Thyroid gland (tissue), 4 donors: Measurements from ENCODE around the gene PRELID3B. TPM values are rescaled to one million over a fixed set of nuclear protein-coding genes. Genes with fewer than 3 reads are reported as not detected.
A peak's percentile ranks its signal among the peaks of the same experiment; 100 is the strongest.

Experiments
- DNase-seq, 2 donors: peaks; one replicate each; pipeline ENCODE4 v3.0.0-alpha.2; 2019
- H3K27ac ChIP-seq, 3 donors: fragments of 200-600 bp; sonication (generic); 1 replicate in 2 of 3; 2 replicates in 1 of 3; pipeline ENCODE4 v1.5.1; 2016 to 2019; ENCODE audit warnings: mild to moderate bottlenecking in 1 of 3, moderate library complexity in 1 of 3
- H3K27me3 ChIP-seq: fragments of 200-600 bp; sonication (generic); one replicate; pipeline ENCODE4 v1.5.1; 2019
- H3K36me3 ChIP-seq, 2 donors: fragments of 200-600 bp; sonication (generic); one replicate each; pipeline ENCODE4 v1.5.1; 2016 to 2019
- H3K4me1 ChIP-seq, 2 donors: fragments of 200-600 bp; sonication (generic); one replicate each; pipeline ENCODE4 v1.5.1; 2017 to 2019
- H3K4me3 ChIP-seq, 3 donors: fragments of 200-600 bp; sonication (generic); replicated peaks in 1 of 3; 1 replicate in 2 of 3; 2 replicates in 1 of 3; pipeline ENCODE4 v1.5.1; 2016; ENCODE audit warnings: mild to moderate bottlenecking in 1 of 3
- H3K9me3 ChIP-seq: fragments of 200-600 bp; sonication (generic); one replicate; pipeline ENCODE4 v1.5.1; 2017
- CTCF ChIP-seq, 6 experiments: fragments of 200-600 bp in 3 of 6; fragments of 450-650 bp in 3 of 6; sonication (generic) in 3 of 6; IDR thresholded peaks; one replicate each; pipeline ENCODE4 v1.5.1; 2016 to 2019; ENCODE audit warnings: antibody characterized with exemption in 6 of 6, mild to moderate bottlenecking in 2 of 6, inconsistent platforms in 1 of 6, moderate library complexity in 1 of 6
- POLR2A ChIP-seq, 2 donors: fragments of 450-650 bp; IDR thresholded peaks; one replicate each; pipeline ENCODE4 v1.6.1; 2017; ENCODE audit warnings: antibody characterized with exemption in 2 of 2, mild to moderate bottlenecking in 2 of 2, moderate library complexity in 1 of 2
- WGBS, 2 donors: methylation state at CpG; one replicate each; pipeline ENCODE4 v1.1.5; 2017; 5-methylcytosine and 5-hydroxymethylcytosine counted together
- intact Hi-C: fragments of 100-400 bp; cut with DNase I; formaldehyde crosslinking; loops from one replicate; pipeline ENCODE4 v1.15.1; 2023
- total RNA-seq, 4 donors: library from RNA; depleted of rRNA; stranded (reverse); fragments of >200 nt; gene quantifications; one replicate each; pipeline ENCODE4 v1.2.3, GENCODE V29; 2016

Gene PRELID3B
- total RNA-seq, 4 donors from 2014 or later: 74.4 to 112 (median 85.6) TPM

- no peak for DNase-seq
- WGBS, 2 donors: 79 to 82% methylated on average over 9 of the region's 9 CpGs
- Histone ChIP-seq H3K27ac (peak overlapping the region; percentile 61 to 87 (median 71)), H3K4me1 (peaks cover 62 to 68% of the 10 kb centered on the region in 2 donors), H3K4me3 (no peak overlapping the region), H3K9me3 (no peaks in the 10 kb centered on the region), H3K27me3 (no peaks in the 10 kb centered on the region), H3K36me3 (peaks cover 31 to 36% of the 10 kb centered on the region in 2 donors)
- intact Hi-C loops: loop anchor here (10.0 kb wide), 1 partner anchor 48 kb away; the partner anchor contains the start of gene ATP5F1E
- TF ChIP-seq POLR2A (IDR thresholded peaks at IDR 0.05): no peak
- no peak for TF ChIP-seq CTCF (IDR thresholded peaks at IDR 0.05)
Measured at GRCh38 chr20:58986286-58986967, 56.2 kb downstream of the PRELID3B start.

GRCh38 chr20:58985656-58986055 is 56.9 kb downstream of the PRELID3B start:
- H3K4me3 ChIP-seq: no peak overlapping the region
- WGBS, 2 donors: 69 to 80% methylated on average over 5 of the region's 5 CpGs
- intact Hi-C loops: loop anchor here (10.0 kb wide), 1 partner anchor 49 kb away; the partner anchor contains the start of gene ATP5F1E
- TF ChIP-seq CTCF (IDR thresholded peaks at IDR 0.05): no peak
- TF ChIP-seq POLR2A (IDR thresholded peaks at IDR 0.05): no peak
- peak overlapping the region in 2 of 3 donors; percentile 71 to 87 for H3K27ac ChIP-seq
- H3K27me3 ChIP-seq: no peaks in the 10 kb centered on the region
- peaks cover 24 to 28% of the 10 kb centered on the region in 2 donors for H3K36me3 ChIP-seq
- no peak for DNase-seq
- H3K4me1 ChIP-seq: peaks cover 62 to 68% of the 10 kb centered on the region in 2 donors
- H3K9me3 ChIP-seq: no peaks in the 10 kb centered on the region

GRCh38 chr20:58984691-58985090 is 57.9 kb downstream of the PRELID3B start:
- peak overlapping the region in 2 of 3 donors; percentile 7 to 87 for H3K27ac ChIP-seq
- DNase-seq: no peak
- H3K4me3 ChIP-seq: no peak overlapping the region
- no peak for TF ChIP-seq CTCF (IDR thresholded peaks at IDR 0.05)
- no peak for TF ChIP-seq POLR2A (IDR thresholded peaks at IDR 0.05)
- peaks cover 59 to 62% of the 10 kb centered on the region in 2 donors for H3K4me1 ChIP-seq
- H3K36me3 ChIP-seq: peaks cover 19 to 23% of the 10 kb centered on the region in 2 donors
- 87 to 89% methylated on average over 6 of the region's 6 CpGs for WGBS, 2 donors
- H3K27me3 ChIP-seq: no peaks in the 10 kb centered on the region
- H3K9me3 ChIP-seq: no peaks in the 10 kb centered on the region
- intact Hi-C loops: loop anchor here (10.0 kb wide), 1 partner anchor 50 kb away; the partner anchor contains the start of gene ATP5F1E

Other genes with a start within 250 kb of the PRELID3B start
- 1 to 10 TPM in 2 of 4 donors, under 1 TPM in 2; 0.42 to 1.9 (median 1.1) TPM for gene GNAS-AS1, start 191.9 kb downstream of the PRELID3B start, total RNA-seq
- 1,000 to 10,000 TPM; 2,457 to 5,038 (median 3,494) TPM for gene GNAS, start 190.1 kb downstream of the PRELID3B start, total RNA-seq
- gene NELFCD, start 61.5 kb downstream of the PRELID3B start, total RNA-seq: 100 to 1,000 TPM in 3 of 4 donors, 10 to 100 TPM in 1; 96.6 to 129 (median 113) TPM
- 100 to 1,000 TPM; 152 to 256 (median 212) TPM for gene CTSZ, start 35.5 kb downstream of the PRELID3B start, total RNA-seq
- under 1 TPM in 2 of 4 donors, not detected in 2; 0.11 to 0.46 TPM for gene TUBB1, start 23.4 kb downstream of the PRELID3B start, total RNA-seq
- gene ATP5F1E, start 10.5 kb downstream of the PRELID3B start, total RNA-seq: 10 to 100 TPM; 13.3 to 57.8 (median 32.4) TPM
- 1 to 10 TPM in 3 of 4 donors, under 1 TPM in 1; 0.78 to 2.3 (median 1.6) TPM for gene ZNF831, start 121.0 kb upstream of the PRELID3B start, total RNA-seq